ENCODE results near the gene POU2F3.

POU2F3 gene

GRCh38 chr11:120230433-120231071, 9.4 kb upstream of the POU2F3 start:
- TF ChIP-seq CTCF (IDR thresholded peaks at IDR 0.05; ENCODE audit: low read length) = no peak
- TF ChIP-seq EZH2 (IDR thresholded peaks at IDR 0.05; ENCODE audit: borderline replicate concordance, low read length) = no peak
- Histone ChIP-seq H4K20me1 (ENCODE audit: insufficient read depth, low read length) (no peaks in the 10 kb centered on the region), H3F3A (ENCODE audit: insufficient read depth, low read length) (no peaks in the 10 kb centered on the region), H3K9me3 (ENCODE audit: low read length) (no peaks in the 10 kb centered on the region), H3K27me3 (ENCODE audit: insufficient read depth, low read length) (no peaks in the 10 kb centered on the region), H3K4me2 (ENCODE audit: low read length) (no peak overlapping the region), H3K27ac (ENCODE audit: low read depth, low read length, poor library complexity, severe bottlenecking) (no peak overlapping the region), H3K4me3 (ENCODE audit: low read depth, low read length, poor library complexity, severe bottlenecking) (no peak overlapping the region), H3K79me2 (ENCODE audit: insufficient read depth, low read length) (no peaks in the 10 kb centered on the region), H3K4me1 (ENCODE audit: insufficient read depth, low read length, severe bottlenecking) (no peaks in the 10 kb centered on the region), H3K36me3 (ENCODE audit: insufficient read depth, low read length) (no peaks in the 10 kb centered on the region), H3K9me2 (ENCODE audit: low read depth, low read length) (no peaks in the 10 kb centered on the region), H2AFZ (ENCODE audit: low read length) (no peak overlapping the region), H3K9ac (ENCODE audit: low read length) (no peak overlapping the region)

GRCh38 chr11:120231963-120232362, 8.0 kb upstream of the POU2F3 start:
- no peaks in the 10 kb centered on the region for H4K20me1 ChIP-seq (ENCODE audit: insufficient read depth, low read length)
- no peak overlapping the region for H2AFZ ChIP-seq (ENCODE audit: low read length)
- no peak overlapping the region for H3K9ac ChIP-seq (ENCODE audit: low read length)
- H3K4me3 ChIP-seq (ENCODE audit: low read depth, low read length, poor library complexity, severe bottlenecking) = no peak overlapping the region
- no peak overlapping the region for H3K4me2 ChIP-seq (ENCODE audit: low read length)
- H3K27me3 ChIP-seq (ENCODE audit: insufficient read depth, low read length) = no peaks in the 10 kb centered on the region
- no peaks in the 10 kb centered on the region for H3K79me2 ChIP-seq (ENCODE audit: insufficient read depth, low read length)
- no peaks in the 10 kb centered on the region for H3K36me3 ChIP-seq (ENCODE audit: insufficient read depth, low read length)
- H3K9me3 ChIP-seq (ENCODE audit: low read length) = no peaks in the 10 kb centered on the region
- no peaks in the 10 kb centered on the region for H3K9me2 ChIP-seq (ENCODE audit: low read depth, low read length)
- H3K27ac ChIP-seq (ENCODE audit: low read depth, low read length, poor library complexity, severe bottlenecking) = no peak overlapping the region
- no peaks in the 10 kb centered on the region for H3F3A ChIP-seq (ENCODE audit: insufficient read depth, low read length)
- H3K4me1 ChIP-seq (ENCODE audit: insufficient read depth, low read length, severe bottlenecking) = no peaks in the 10 kb centered on the region
- TF ChIP-seq EZH2 (IDR thresholded peaks at IDR 0.05; ENCODE audit: borderline replicate concordance, low read length) = no peak
- TF ChIP-seq CTCF (IDR thresholded peaks at IDR 0.05; ENCODE audit: low read length) = no peak

- Histone ChIP-seq H3K9me2 (ENCODE audit: low read depth, low read length) (no peaks in the 10 kb centered on the region), H3K27ac (ENCODE audit: low read depth, low read length, poor library complexity, severe bottlenecking) (no peak overlapping the region), H3K27me3 (ENCODE audit: insufficient read depth, low read length) (no peaks in the 10 kb centered on the region), H3K4me1 (ENCODE audit: insufficient read depth, low read length, severe bottlenecking) (no peaks in the 10 kb centered on the region), H2AFZ (ENCODE audit: low read length) (no peak overlapping the region), H3K79me2 (ENCODE audit: insufficient read depth, low read length) (no peaks in the 10 kb centered on the region), H4K20me1 (ENCODE audit: insufficient read depth, low read length) (no peaks in the 10 kb centered on the region), H3K9me3 (ENCODE audit: low read length) (no peaks in the 10 kb centered on the region), H3K4me2 (ENCODE audit: low read length) (no peak overlapping the region), H3K9ac (ENCODE audit: low read length) (no peak overlapping the region), H3F3A (ENCODE audit: insufficient read depth, low read length) (no peaks in the 10 kb centered on the region), H3K4me3 (ENCODE audit: low read depth, low read length, poor library complexity, severe bottlenecking) (no peak overlapping the region), H3K36me3 (ENCODE audit: insufficient read depth, low read length) (no peaks in the 10 kb centered on the region)
- TF ChIP-seq CTCF (IDR thresholded peaks at IDR 0.05; ENCODE audit: low read length) (no peak), EZH2 (IDR thresholded peaks at IDR 0.05; ENCODE audit: borderline replicate concordance, low read length) (no peak)
Observed at GRCh38 chr11:120233207-120233803, 6.6 kb upstream of the POU2F3 start.

Measured in OCI-LY1 (cell line).